IPS DF 6.9 (cell line): ENCODE measurements around the gene PCDH8.

Source experiments
- DNase-seq: peaks from one replicate; pipeline ENCODE4 v3.0.0-alpha.2; 2013; ENCODE audit warnings: low read depth, low spot score
- H3K27ac ChIP-seq: one replicate; pipeline ENCODE4 v1.5.1; 2013; ENCODE audit warnings: low read length, control low read depth
- H3K27me3 ChIP-seq: 2 replicates; pipeline ENCODE4 v1.6.1; 2013; ENCODE audit warnings: mild to moderate bottlenecking, low read length; ENCODE audit not compliant: control insufficient read depth, insufficient read depth
- H3K36me3 ChIP-seq: 2 replicates; pipeline ENCODE4 v1.6.1; 2013; ENCODE audit warnings: low read length; ENCODE audit not compliant: control insufficient read depth, insufficient read depth
- H3K4me1 ChIP-seq: 2 replicates; pipeline ENCODE4 v1.6.1; 2013; ENCODE audit warnings: low read length; ENCODE audit not compliant: control insufficient read depth, insufficient read depth
- H3K4me3 ChIP-seq: 2 replicates; pipeline ENCODE4 v1.5.1; 2013; ENCODE audit warnings: mild to moderate bottlenecking, low read length
- H3K9me3 ChIP-seq: 2 replicates; pipeline ENCODE4 v1.6.1; 2013; ENCODE audit warnings: low read length, inconsistent platforms; ENCODE audit not compliant: control insufficient read depth, insufficient read depth
- WGBS: extraction: QIAGEN DNeasy Blood & Tissue Kit; methylation state at CpG from one replicate; pipeline ENCODE4 v1.1.7; 2013; ENCODE audit warnings: mixed read lengths, missing lambda C conversion rate; ENCODE audit not compliant: insufficient read length, insufficient coverage; 5-methylcytosine and 5-hydroxymethylcytosine counted together

Gene PCDH8, protein sequence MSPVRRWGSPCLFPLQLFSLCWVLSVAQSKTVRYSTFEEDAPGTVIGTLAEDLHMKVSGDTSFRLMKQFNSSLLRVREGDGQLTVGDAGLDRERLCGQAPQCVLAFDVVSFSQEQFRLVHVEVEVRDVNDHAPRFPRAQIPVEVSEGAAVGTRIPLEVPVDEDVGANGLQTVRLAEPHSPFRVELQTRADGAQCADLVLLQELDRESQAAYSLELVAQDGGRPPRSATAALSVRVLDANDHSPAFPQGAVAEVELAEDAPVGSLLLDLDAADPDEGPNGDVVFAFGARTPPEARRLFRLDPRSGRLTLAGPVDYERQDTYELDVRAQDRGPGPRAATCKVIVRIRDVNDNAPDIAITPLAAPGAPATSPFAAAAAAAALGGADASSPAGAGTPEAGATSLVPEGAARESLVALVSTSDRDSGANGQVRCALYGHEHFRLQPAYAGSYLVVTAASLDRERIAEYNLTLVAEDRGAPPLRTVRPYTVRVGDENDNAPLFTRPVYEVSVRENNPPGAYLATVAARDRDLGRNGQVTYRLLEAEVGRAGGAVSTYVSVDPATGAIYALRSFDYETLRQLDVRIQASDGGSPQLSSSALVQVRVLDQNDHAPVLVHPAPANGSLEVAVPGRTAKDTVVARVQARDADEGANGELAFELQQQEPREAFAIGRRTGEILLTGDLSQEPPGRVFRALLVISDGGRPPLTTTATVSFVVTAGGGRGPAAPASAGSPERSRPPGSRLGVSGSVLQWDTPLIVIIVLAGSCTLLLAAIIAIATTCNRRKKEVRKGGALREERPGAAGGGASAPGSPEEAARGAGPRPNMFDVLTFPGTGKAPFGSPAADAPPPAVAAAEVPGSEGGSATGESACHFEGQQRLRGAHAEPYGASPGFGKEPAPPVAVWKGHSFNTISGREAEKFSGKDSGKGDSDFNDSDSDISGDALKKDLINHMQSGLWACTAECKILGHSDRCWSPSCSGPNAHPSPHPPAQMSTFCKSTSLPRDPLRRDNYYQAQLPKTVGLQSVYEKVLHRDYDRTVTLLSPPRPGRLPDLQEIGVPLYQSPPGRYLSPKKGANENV

DNA sequence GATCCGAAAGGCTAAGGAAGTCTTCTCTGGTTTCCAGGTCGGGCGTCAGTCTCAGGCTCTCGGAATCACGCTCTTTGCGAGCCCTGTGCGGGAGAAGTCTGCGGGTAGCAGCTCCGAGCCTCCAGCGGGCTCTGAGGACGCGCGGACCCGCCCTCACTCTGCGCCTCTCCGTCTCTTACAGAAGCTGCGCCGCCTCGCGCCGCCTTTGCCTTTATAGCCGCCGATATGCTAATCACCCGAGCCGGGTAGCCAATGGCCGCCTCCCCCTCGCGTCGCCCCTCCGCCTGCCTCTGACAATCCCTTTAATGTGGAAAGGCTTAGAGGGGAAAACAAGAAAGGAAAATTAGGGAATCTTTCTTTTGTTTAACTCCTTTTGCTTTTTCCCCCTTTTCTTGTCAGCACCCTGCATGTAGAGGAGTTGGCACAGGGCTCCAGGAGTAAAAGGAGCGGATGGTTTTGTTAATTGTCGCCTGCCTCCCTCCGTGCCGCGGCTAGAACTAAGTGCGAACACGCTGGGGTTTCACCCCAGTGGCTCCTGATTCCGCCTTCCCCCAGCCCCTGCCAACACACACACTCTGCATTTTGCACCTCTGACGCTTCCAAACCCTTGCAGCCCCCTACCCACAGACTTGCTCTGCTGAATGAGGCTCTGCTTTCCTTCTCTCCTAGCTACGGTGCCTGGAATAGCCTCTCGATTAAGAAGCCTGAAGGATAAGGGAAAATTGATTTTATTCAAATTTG lies at the start of gene PCDH8:
Gene PCDH8 (minus strand): TSS at position 186 of the 741 bp plus-strand sequence. CDS start 204 bp downstream, outside the sequence.
- Histone ChIP-seq H3K9me3 (no peaks in the 10 kb centered on the region), H3K27me3 (peaks cover 42% of the 10 kb centered on the region), H3K27ac (no peak within 1 kb of the TSS), H3K4me3 (peak within 1 kb of the TSS; percentile 5; the same call in 1 of the 2 replicates), H3K36me3 (no peaks in the 10 kb centered on the region), H3K4me1 (peaks cover 11% of the 10 kb centered on the region)
- WGBS: no CpG with 5 or more reads among the region's 41 CpGs
- no peak for DNase-seq

DNA sequence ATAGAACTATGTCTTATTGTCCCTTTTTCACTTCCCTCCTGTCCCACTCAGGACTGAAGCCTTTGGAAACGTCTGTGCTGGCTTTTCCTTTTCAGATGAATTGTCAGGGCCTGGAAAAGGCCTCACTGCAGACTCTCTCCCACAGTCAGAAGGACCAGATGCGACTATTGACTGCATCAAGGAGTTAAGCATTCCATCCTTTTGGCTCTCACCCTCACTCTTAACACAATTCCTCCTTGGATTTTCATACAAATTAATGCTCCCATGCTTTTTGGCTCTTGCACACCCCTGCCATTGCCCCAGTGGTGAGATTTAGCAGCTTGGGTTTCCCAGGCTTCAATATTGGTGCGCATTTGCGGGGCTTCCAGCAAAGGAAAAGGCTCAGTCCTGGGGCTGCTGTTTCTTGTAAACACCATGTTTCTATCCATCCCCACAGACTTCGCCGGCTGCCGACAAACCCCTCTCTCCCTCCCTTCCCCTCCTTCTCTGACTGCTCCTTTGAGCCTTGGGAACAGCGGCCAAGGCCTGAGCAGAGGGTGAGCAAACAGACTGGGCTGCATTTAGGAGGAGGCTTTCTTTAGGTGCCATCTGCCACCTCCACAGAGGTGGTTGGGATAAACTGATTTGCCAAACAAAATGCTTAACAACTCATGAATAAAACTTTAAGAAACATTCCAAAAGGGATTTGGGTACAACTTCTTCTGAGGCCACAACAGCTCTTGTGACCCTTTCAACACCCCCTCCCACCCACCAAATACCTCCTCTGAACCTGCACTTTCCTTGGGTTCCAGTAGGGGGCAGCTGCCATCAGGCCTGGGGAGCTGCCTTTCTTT lies 48.6 kb upstream of the PCDH8 start:
- no peak overlapping the region for H3K4me3 ChIP-seq
- no peaks in the 10 kb centered on the region for H3K36me3 ChIP-seq
- H3K4me1 ChIP-seq: no peaks in the 10 kb centered on the region; the same call in 1 of the 2 replicates
- H3K27ac ChIP-seq: no peak overlapping the region
- no CpG with 5 or more reads among the region's 8 CpGs for WGBS
- H3K27me3 ChIP-seq: no peaks in the 10 kb centered on the region
- no peaks in the 10 kb centered on the region for H3K9me3 ChIP-seq
- peak; percentile 43 for DNase-seq

- no peak overlapping the region for H3K4me3 ChIP-seq
- no peaks in the 10 kb centered on the region; the same call in 1 of the 2 replicates for H3K4me1 ChIP-seq
- no peaks in the 10 kb centered on the region for H3K36me3 ChIP-seq
- no peaks in the 10 kb centered on the region for H3K27me3 ChIP-seq
- no peak overlapping the region for H3K27ac ChIP-seq
- DNase-seq: no peak
- no CpG with 5 or more reads among the region's 5 CpGs for WGBS
- H3K9me3 ChIP-seq: no peaks in the 10 kb centered on the region
Observed at GRCh38 chr13:52894413-52894812, 46.0 kb upstream of the PCDH8 start.

DNA sequence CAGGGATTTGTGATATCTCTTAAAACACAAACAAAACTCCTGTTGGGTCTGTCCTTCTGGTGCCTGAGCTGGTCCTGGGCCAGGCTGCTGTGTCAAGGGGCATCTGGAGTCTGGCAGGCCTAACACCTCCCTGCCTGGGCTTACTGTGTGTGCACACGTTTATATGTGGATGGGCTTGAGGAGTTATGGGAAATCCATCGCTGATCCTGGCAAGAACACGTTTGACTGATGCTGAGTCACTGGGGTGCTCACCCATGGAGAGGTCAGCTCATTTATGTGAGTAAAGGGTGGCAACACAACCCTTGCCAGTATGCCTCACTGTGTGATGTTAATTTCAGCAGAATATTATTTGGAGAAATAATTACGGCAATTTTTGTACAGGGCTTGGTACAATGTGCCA lies 44.5 kb upstream of the PCDH8 start:
- H3K36me3 ChIP-seq: no peaks in the 10 kb centered on the region
- H3K9me3 ChIP-seq: no peaks in the 10 kb centered on the region
- DNase-seq: no peak
- H3K27ac ChIP-seq: no peak overlapping the region
- no peaks in the 10 kb centered on the region; the same call in 1 of the 2 replicates for H3K4me1 ChIP-seq
- WGBS: no CpG with 5 or more reads among the region's 4 CpGs
- H3K4me3 ChIP-seq: no peak overlapping the region
- H3K27me3 ChIP-seq: no peaks in the 10 kb centered on the region

DNA sequence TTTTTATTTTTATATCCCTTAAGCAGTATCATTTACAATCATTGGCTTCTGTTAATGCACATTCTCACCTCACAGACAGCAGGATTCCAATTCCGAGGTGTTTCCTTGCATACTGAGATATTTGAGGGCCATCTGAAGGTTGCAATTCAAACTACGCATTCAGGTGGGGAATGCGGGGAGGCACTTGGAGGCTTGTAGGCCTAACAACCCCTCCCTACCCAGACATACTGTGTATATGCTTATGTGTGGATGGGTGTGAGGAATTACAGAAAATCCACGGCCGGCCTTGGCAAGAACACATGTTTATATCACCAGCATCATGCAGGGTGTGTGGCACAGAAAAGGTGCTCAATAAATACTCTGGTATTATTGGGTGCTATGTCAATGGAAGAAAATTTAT lies 43.3 kb upstream of the PCDH8 start:
- Histone ChIP-seq H3K9me3 (no peaks in the 10 kb centered on the region), H3K4me3 (no peak overlapping the region), H3K4me1 (peaks cover under 1% of the 10 kb centered on the region), H3K36me3 (no peaks in the 10 kb centered on the region), H3K27me3 (no peaks in the 10 kb centered on the region), H3K27ac (no peak overlapping the region)
- DNase-seq: no peak
- no CpG with 5 or more reads among the region's 5 CpGs for WGBS

DNA sequence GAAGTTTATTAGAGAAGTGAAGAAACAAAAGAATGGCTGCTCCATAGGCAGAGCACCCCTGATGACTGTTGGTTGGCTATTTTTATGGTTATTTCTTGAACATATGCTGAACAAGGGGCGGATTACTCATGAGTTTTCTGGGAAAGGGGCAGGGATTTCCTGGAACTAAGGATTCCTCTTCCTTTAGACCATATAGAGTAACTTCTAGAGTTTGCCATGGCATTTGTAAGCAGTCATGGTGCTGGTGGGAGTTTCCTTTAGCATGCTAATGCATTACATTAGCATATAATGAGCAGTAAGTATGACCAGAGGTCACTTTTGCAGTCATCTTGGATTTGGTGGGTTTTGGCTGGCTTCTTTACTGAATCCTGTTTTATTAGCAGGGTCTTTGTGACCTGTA lies 38.7 kb upstream of the PCDH8 start:
- Histone ChIP-seq H3K36me3 (no peaks in the 10 kb centered on the region), H3K27me3 (no peaks in the 10 kb centered on the region), H3K9me3 (no peaks in the 10 kb centered on the region), H3K4me3 (no peak overlapping the region), H3K27ac (no peak overlapping the region), H3K4me1 (peaks cover 2% of the 10 kb centered on the region; the same call in 1 of the 2 replicates)
- WGBS: no CpG with 5 or more reads among the region's 1 CpG
- DNase-seq: no peak

DNA sequence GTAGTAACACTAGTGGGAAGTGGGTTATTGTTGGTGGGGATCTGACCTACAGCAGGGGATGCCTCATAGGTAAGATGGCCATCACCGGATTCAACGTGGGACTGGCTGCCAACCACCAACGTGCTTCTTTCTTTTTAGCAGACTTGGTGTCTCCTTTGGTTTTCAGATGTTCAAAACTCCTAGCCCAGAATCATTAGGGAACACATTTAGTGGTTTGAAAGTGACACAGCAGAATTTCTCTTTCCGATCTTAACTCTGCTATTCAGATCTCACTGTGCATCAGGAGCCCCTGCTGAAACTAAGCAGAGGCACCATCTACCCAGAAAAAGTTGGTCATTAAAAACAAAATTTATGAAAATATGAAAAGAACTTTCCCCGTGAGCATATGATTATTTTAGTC lies 36.7 kb upstream of the PCDH8 start:
- DNase-seq: no peak
- Histone ChIP-seq H3K36me3 (no peaks in the 10 kb centered on the region), H3K4me1 (peaks cover 7% of the 10 kb centered on the region), H3K27ac (no peak overlapping the region), H3K9me3 (no peaks in the 10 kb centered on the region), H3K27me3 (no peaks in the 10 kb centered on the region; the same call in 1 of the 2 replicates), H3K4me3 (no peak overlapping the region)
- no CpG with 5 or more reads among the region's 5 CpGs for WGBS

DNA sequence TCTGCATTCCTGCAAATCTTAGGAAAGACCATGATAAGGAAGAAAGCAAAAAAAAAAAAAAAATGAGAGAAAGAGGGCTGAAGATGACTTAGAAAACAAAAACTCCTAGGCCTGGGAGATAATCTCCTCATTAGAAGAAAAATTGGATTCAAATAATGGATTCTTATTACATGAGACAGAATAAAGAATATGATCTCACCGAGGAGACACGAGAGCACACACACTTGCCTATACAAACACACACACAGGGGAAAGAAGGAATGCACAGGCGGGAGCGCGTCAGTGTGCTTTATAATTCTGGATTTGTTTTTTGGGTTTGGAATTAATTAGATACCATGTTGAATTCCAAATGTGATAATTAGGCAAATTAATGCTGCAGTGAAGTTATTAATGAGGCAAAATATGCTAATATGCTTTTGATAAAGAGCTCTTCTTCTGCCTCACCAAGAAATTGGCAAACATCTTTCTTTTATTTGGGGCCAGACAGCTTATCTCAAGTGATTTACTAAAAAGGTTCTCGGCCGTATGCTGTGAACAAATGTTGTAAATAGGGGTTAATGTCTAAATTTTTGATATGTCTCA lies 36.1 kb upstream of the PCDH8 start:
- Histone ChIP-seq H3K4me1 (peaks cover 7% of the 10 kb centered on the region), H3K9me3 (no peaks in the 10 kb centered on the region), H3K27ac (no peak overlapping the region), H3K4me3 (no peak overlapping the region), H3K36me3 (no peaks in the 10 kb centered on the region), H3K27me3 (no peaks in the 10 kb centered on the region; the same call in 1 of the 2 replicates)
- no CpG with 5 or more reads among the region's 7 CpGs for WGBS
- no peak for DNase-seq

DNA sequence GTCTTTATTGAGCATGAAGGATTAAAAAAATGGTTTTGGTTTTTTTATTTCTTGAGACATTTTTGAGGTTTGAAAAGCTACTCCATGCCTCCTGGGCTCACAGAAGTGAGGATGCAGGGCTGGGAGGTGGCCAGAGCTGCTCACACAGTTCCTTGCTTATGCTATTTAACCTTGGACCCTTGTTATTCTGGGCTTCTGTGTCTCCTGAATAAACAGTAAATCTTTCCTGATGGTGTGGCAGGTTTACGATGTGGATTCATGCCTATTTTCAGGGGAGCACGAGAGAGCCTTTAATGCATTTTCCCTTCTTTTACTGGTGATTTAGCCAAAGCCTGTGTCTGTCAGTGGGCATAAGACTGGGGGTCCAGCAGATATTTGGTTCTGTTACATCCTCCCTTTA lies 34.3 kb upstream of the PCDH8 start:
- DNase-seq: no peak
- WGBS: no CpG with 5 or more reads among the region's 2 CpGs
- Histone ChIP-seq H3K9me3 (no peaks in the 10 kb centered on the region), H3K36me3 (no peaks in the 10 kb centered on the region), H3K4me1 (peaks cover 7% of the 10 kb centered on the region), H3K27ac (no peak overlapping the region), H3K27me3 (peaks cover 4% of the 10 kb centered on the region; the same call in 1 of the 2 replicates), H3K4me3 (no peak overlapping the region)
